GM12892 (cell line): ENCODE measurements around the gene ZER1.

ENCODE experiments used
- POLR2A ChIP-seq: IDR thresholded peaks from 2 replicates; pipeline ENCODE4 v1.6.1; 2011; ENCODE audit warnings: low read depth, low read length, control low read depth
- POLR2AphosphoS5 ChIP-seq: IDR thresholded peaks from 2 replicates; pipeline ENCODE4 v1.6.1; 2011; ENCODE audit warnings: low read depth, low read length, control low read depth
- TAF1 ChIP-seq: IDR thresholded peaks from 2 replicates; pipeline ENCODE4 v1.6.1; 2011; ENCODE audit warnings: low read depth, mild to moderate bottlenecking, control low read depth, low read length, borderline replicate concordance

DNA sequence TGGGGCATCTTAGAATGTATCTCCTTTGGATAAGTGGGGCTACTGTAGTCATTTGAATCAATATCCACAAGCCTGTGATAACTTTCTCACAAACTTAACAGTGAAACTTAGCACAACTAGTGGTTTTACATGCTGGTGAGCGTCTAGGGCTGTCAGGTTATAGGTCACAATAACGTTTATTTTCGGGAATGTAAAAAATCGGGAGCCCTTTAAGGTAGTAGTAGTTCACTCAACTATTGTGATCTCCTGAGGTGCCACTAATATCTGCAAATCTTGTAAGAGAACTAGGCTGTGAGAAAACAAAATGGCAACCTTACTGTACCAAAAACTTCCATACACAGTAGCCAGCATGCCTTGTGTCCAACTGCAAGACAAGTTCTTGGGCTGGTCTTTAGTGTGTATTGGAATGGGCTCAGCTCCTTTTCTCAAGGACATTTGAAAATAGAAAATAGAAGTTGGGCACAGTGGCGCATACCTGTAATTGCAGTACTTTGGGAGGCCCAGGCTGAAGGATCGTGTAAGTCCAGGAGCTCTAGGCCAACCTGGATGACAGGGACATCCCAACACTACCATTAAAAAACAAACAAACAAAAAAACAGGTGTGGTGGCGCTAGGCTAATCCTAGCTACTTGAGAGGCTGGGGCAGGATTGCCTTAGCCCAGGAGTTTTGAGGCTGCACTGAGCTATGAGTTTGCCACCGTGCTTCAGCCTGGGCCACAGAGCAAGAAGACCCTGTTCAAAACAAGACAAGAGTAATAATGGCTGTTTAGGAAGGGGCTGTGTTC, 74.6 kb downstream of the ZER1 start:
- TF ChIP-seq POLR2A (peak; percentile 21; the same call in 1 of the 2 replicates), TAF1 (no peak), POLR2AphosphoS5 (peak; percentile 71)
